Loucy (cell line): ENCODE measurements around the gene CD207.

ENCODE experiments used
- CTCF ChIP-seq: fragments of 200-600 bp; sonication (generic); conservative IDR thresholded peaks from 2 replicates; pipeline ENCODE4 v1.5.1; 2014; ENCODE audit warnings: mild to moderate bottlenecking, antibody characterized with exemption, low read length
- EZH2phosphoT487 ChIP-seq: fragments of 200-600 bp; IDR thresholded peaks from 2 replicates; pipeline ENCODE4 v1.6.1; 2018; ENCODE audit warnings: antibody characterized with exemption, mild to moderate bottlenecking, moderate library complexity, borderline replicate concordance

- TF ChIP-seq CTCF (no peak), EZH2phosphoT487 (no peak)
Measured at GRCh38 chr2:70837980-70838925, 2.6 kb upstream of the CD207 start.
